GM19468 (cell line): Measurements from ENCODE around the gene SVBP.

Experiments used
- ATAC-seq: cut with Tn5 transposase; IDR thresholded peaks from one replicate; pipeline ENCODE4 v1.9.1; 2021; ENCODE audit warnings: mild to moderate bottlenecking, moderate library complexity, moderate number of reproducible peaks; ENCODE audit not compliant: unreplicated experiment; ENCODE audit errors: extremely low read depth

Gene SVBP

GRCh38 chr1:42844592-42845140 is 27.5 kb upstream of the SVBP start:
- ATAC-seq: no peak

- ATAC-seq: no peak
Measured at GRCh38 chr1:42841440-42842147, 24.4 kb upstream of the SVBP start.

GRCh38 chr1:42841010-42841409 is 23.8 kb upstream of the SVBP start:
- ATAC-seq: no peak

GRCh38 chr1:42838482-42839190 is 21.4 kb upstream of the SVBP start:
- ATAC-seq: no peak

GRCh38 chr1:42837709-42838108 is 20.5 kb upstream of the SVBP start:
- no peak for ATAC-seq

GRCh38 chr1:42835422-42835821 is 18.2 kb upstream of the SVBP start:
- ATAC-seq: no peak

GRCh38 chr1:42834803-42835202 is 17.6 kb upstream of the SVBP start:
- ATAC-seq: no peak

GRCh38 chr1:42833981-42834380 is 16.8 kb upstream of the SVBP start:
- no peak for ATAC-seq

- ATAC-seq: no peak
Measured at GRCh38 chr1:42832641-42833240, 15.5 kb upstream of the SVBP start.

GRCh38 chr1:42831273-42831672 is 14.1 kb upstream of the SVBP start:
- ATAC-seq: no peak

- ATAC-seq: no peak
Measured at GRCh38 chr1:42830631-42831030, 13.4 kb upstream of the SVBP start.

- no peak for ATAC-seq
Measured at GRCh38 chr1:42825036-42825851, 8.0 kb upstream of the SVBP start.

- no peak for ATAC-seq
Measured at GRCh38 chr1:42824481-42825035, 7.4 kb upstream of the SVBP start.

- ATAC-seq: no peak
Measured at GRCh38 chr1:42822800-42823392, 5.7 kb upstream of the SVBP start.

- ATAC-seq: no peak
Measured at GRCh38 chr1:42821690-42822089, 4.5 kb upstream of the SVBP start.

- ATAC-seq: no peak
Measured at GRCh38 chr1:42820813-42821212, 3.6 kb upstream of the SVBP start.

GRCh38 chr1:42817976-42818375 is 779 bp upstream of the SVBP start:
- no peak for ATAC-seq

- ATAC-seq: no peak
Measured at GRCh38 chr1:42817440-42817767, 207 bp upstream of the SVBP start.

- ATAC-seq: no peak
Measured at GRCh38 chr1:42815941-42816584, 1.1 kb downstream of the SVBP start.
